Measurements from ENCODE around the gene EXOC6. TPM values are rescaled to one million over a fixed set of nuclear protein-coding genes. Genes with fewer than 3 reads are reported as not detected.

The EXOC6 gene
- total and polyA plus RNA-seq, 8 donors = 1.7 to 21.3 (median 4.6) TPM

DNA sequence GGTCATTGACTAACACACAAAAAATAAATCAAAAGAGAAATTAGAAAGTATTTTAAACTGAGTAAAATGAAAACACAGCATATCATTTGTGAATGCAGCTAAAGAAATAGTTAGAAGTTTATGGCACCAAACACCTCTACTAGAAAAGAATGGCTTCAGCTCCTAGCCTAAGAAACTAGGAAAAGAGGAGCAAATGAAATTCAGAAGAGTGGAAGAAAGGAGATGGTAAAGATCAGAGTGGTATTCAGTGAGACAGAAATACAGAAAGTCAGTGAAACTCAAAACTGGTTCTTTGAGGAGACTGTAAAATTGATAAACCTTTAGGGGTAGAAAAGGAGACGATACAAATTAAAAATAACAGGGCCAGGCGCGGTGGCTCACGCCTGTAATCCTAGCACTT lies 2.7 kb downstream of the EXOC6 start:
- no peak overlapping the region for H3K4me3 ChIP-seq
- no peaks in the 10 kb centered on the region for H3K27me3 ChIP-seq
- no peak for DNase-seq
- intact Hi-C loops (cut with DNase I; ENCODE audit: low total_unique reads) = no loop called here
- TF ChIP-seq, protein P1, sequence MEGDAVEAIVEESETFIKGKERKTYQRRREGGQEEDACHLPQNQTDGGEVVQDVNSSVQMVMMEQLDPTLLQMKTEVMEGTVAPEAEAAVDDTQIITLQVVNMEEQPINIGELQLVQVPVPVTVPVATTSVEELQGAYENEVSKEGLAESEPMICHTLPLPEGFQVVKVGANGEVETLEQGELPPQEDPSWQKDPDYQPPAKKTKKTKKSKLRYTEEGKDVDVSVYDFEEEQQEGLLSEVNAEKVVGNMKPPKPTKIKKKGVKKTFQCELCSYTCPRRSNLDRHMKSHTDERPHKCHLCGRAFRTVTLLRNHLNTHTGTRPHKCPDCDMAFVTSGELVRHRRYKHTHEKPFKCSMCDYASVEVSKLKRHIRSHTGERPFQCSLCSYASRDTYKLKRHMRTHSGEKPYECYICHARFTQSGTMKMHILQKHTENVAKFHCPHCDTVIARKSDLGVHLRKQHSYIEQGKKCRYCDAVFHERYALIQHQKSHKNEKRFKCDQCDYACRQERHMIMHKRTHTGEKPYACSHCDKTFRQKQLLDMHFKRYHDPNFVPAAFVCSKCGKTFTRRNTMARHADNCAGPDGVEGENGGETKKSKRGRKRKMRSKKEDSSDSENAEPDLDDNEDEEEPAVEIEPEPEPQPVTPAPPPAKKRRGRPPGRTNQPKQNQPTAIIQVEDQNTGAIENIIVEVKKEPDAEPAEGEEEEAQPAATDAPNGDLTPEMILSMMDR (IDR thresholded peaks at IDR 0.05) = no peak
- TF ChIP-seq POLR2A (IDR thresholded peaks at IDR 0.05) (no peak), POLR2AphosphoS5 (IDR thresholded peaks at IDR 0.05) (no peak), EP300 (IDR thresholded peaks at IDR 0.05) (no peak)
- H3K36me3 ChIP-seq = no peaks in the 10 kb centered on the region
- peaks cover 6 to 27% (median 17%) of the 10 kb centered on the region in 4 donors for H3K4me1 ChIP-seq
- H3K27ac ChIP-seq = no peak overlapping the region
- no peaks in the 10 kb centered on the region for H3K9me3 ChIP-seq
- 93 to 100% (median 98%) methylated on average over 4 of the region's 4 CpGs for WGBS, 5 donors

DNA sequence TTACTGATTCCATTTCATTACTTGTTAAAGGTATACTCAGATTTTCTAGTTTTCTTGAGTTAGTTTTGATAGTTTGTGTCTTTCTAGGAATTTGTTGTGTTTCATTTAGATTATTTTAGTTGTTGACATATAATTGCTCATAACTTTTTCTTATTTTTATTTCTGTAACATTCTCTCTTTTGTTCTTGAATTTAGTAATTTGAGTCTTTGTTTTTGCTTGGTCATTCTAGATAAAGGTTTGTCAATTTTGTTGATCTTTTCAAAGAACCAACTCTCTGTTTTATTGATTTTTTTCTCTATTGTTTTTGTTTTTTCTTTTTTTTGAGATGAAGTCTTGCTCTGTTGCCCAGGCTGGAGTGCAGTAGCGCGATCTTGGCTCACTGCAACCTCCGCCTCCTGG lies 7.2 kb downstream of the EXOC6 start:
- TF ChIP-seq EP300 (IDR thresholded peaks at IDR 0.05) = no peak
- no peak for TF ChIP-seq POLR2AphosphoS5 (IDR thresholded peaks at IDR 0.05)
- Histone ChIP-seq H3K9me3 (peaks cover 0 to 34% (median 14%) of the 10 kb centered on the region in 4 donors), H3K4me1 (no peaks in the 10 kb centered on the region), H3K4me3 (no peak overlapping the region), H3K27me3 (no peaks in the 10 kb centered on the region), H3K36me3 (no peaks in the 10 kb centered on the region), H3K27ac (no peak overlapping the region)
- DNase-seq = no peak
- 98 to 100% (median 99%) methylated on average over 3 of the region's 3 CpGs for WGBS, 5 donors
- intact Hi-C loops (cut with DNase I; ENCODE audit: low total_unique reads) = no loop called here

DNA sequence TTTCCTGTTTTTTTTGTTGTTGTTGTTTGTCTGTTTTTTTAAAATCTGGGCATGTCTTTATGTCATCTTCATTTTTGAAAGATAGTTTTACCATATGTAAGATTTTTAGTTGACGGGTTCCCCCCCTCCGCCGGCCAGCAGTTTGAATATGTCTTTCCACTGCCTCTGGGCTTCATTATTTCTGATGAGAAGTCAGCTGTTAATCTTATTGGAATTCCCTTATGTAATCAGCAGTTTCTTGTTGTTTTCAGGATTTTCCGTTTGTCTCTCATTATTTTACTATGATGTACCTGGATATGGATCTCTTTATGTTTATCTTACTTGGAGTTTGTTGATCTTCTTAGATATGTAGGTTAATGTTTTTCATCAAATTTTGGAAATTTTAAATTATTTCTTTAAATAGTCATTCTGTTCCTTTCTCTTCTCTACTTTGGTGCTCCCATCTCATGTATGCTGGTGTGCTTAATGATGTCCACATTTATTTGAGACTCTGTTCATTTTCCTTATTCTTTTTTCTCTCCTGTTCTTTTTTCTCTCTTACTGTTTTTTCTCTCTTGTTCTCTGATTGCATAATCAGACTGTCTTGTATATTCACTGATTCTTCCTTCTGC lies 9.7 kb downstream of the EXOC6 start:
- Histone ChIP-seq H3K27ac (no peak overlapping the region), H3K27me3 (no peaks in the 10 kb centered on the region)
- 91 to 96% (median 93%) methylated on average over 4 of the region's 4 CpGs for WGBS, 5 donors

DNA sequence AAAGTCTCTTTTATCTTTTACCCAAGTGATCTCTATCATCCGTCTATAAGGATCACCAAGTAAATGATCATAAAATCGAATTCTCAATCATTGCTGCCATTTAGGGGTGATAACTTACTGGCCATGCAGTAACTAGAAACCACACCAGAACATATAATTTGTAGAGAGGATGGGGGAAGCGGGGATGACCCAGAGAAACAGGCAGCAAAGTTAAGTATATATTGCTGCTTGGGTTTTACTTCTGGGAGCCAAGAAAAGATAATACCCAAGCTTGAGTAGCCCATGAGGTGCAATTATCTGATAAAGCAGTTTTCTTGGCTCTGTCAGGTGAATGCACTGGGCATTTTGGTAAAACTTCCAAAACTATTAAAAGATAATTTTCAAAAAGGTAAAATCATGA lies 18.9 kb downstream of the EXOC6 start:
- intact Hi-C loops (cut with DNase I; ENCODE audit: low total_unique reads) = no loop called here
- Histone ChIP-seq H3K9me3 (no peaks in the 10 kb centered on the region), H3K27me3 (no peaks in the 10 kb centered on the region), H3K4me1 (peaks cover 0 to 14% (median 3%) of the 10 kb centered on the region in 4 donors), H3K4me3 (no peak overlapping the region), H3K36me3 (no peaks in the 10 kb centered on the region), H3K27ac (no peak overlapping the region)
- WGBS, 5 donors = 88 to 94% (median 89%) methylated on average over 3 of the region's 3 CpGs
- DNase-seq = no peak
- TF ChIP-seq EP300 (IDR thresholded peaks at IDR 0.05) (no peak), POLR2AphosphoS5 (IDR thresholded peaks at IDR 0.05) (no peak), POLR2A (IDR thresholded peaks at IDR 0.05) (no peak)
- TF ChIP-seq, protein P1 (IDR thresholded peaks at IDR 0.05) = no peak

More for the DNA sequence above, 9.7 kb downstream of the EXOC6 start:
- Histone ChIP-seq H3K9me3 (peaks cover 0 to 34% (median 14%) of the 10 kb centered on the region in 4 donors), H3K4me3 (no peak overlapping the region), H3K36me3 (no peaks in the 10 kb centered on the region), H3K4me1 (no peaks in the 10 kb centered on the region)
- no peak for DNase-seq
- intact Hi-C loops (cut with DNase I; ENCODE audit: low total_unique reads) = no loop called here
- no peak for TF ChIP-seq EP300 (IDR thresholded peaks at IDR 0.05)
- TF ChIP-seq, protein P1 (IDR thresholded peaks at IDR 0.05) = no peak

DNA sequence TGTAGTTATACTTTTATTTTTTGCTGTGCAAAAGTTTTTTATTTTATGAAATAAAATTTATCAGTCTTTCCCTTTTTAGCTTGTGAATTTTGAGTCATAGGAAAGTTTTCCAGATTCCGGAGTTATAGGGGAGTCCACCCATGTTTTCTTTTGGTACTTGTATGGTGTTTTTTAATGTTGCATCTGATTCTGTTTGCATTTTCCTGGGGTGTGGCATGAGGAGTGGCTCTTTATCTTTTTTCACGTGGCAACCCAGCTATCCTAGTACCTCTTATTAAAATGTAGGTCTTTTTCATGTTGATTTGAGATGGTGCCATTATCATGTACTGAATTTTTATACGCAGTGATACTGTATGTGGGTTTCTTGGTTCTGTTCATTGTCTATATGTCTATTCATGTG lies 19.7 kb downstream of the EXOC6 start:
- H3K4me1 ChIP-seq = peaks cover 0 to 22% (median 3%) of the 10 kb centered on the region in 4 donors
- H3K36me3 ChIP-seq = no peaks in the 10 kb centered on the region
- H3K27me3 ChIP-seq = no peaks in the 10 kb centered on the region
- no peak overlapping the region for H3K27ac ChIP-seq
- no peak for DNase-seq
- TF ChIP-seq POLR2AphosphoS5 (IDR thresholded peaks at IDR 0.05) = no peak
- TF ChIP-seq, protein P1 (IDR thresholded peaks at IDR 0.05) = no peak
- no peak for TF ChIP-seq POLR2A (IDR thresholded peaks at IDR 0.05)
- no peak for TF ChIP-seq EP300 (IDR thresholded peaks at IDR 0.05)
- H3K4me3 ChIP-seq = no peak overlapping the region
- intact Hi-C loops (cut with DNase I; ENCODE audit: low total_unique reads) = no loop called here
- no peaks in the 10 kb centered on the region for H3K9me3 ChIP-seq
- WGBS, 5 donors = 48 to 57% (median 53%) methylated on average over 3 of the region's 3 CpGs
